ENCODE measurements around the gene CIP2A.

- TF ChIP-seq RXRA (CRISPR knock-in tag; IDR thresholded peaks at IDR 0.05) (no peak), CTCF (CRISPR knock-in tag; IDR thresholded peaks at IDR 0.05) (no peak), CERS6 (CRISPR knock-in tag; IDR thresholded peaks at IDR 0.05) (no peak), ZNF432 (CRISPR knock-in tag; IDR thresholded peaks at IDR 0.05; ENCODE audit: borderline replicate concordance) (no peak), JUND (CRISPR knock-in tag; IDR thresholded peaks at IDR 0.05) (no peak), REST (IDR thresholded peaks at IDR 0.05; ENCODE audit: borderline replicate concordance in 1 of 2, low read depth in 1 of 2, low read length in 2 of 2) (no peak), ATF7 (IDR thresholded peaks at IDR 0.05) (no peak), ATF7 (CRISPR knock-in tag; IDR thresholded peaks at IDR 0.05) (no peak), SRF (IDR thresholded peaks at IDR 0.05; ENCODE audit: low read depth, low read length) (no peak), EP300 (IDR thresholded peaks at IDR 0.05; ENCODE audit: low read depth in 2 of 2, low read length in 2 of 2) (no peak), EP300 (CRISPR knock-in tag; IDR thresholded peaks at IDR 0.05; ENCODE audit: borderline replicate concordance) (no peak), PREB (CRISPR knock-in tag; IDR thresholded peaks at IDR 0.05) (no peak), TARDBP (CRISPR knock-in tag; IDR thresholded peaks at IDR 0.05) (no peak), SP2 (CRISPR knock-in tag; IDR thresholded peaks at IDR 0.05) (no peak)
These were observed 60.6 kb downstream of the CIP2A start for GRCh38 chr3:108528459-108529252.
